Mononuclear cell (primary cell): ENCODE results near the gene AIRE. TPM values are rescaled to one million over a fixed set of nuclear protein-coding genes. Genes with fewer than 3 reads are reported as not detected.

Experiments used
- H3K27me3 ChIP-seq: 2 replicates; pipeline ENCODE4 v1.6.0; 2011; ENCODE audit warnings: low read length, control low read depth; ENCODE audit not compliant: insufficient read depth
- H3K4me1 ChIP-seq: 2 replicates; pipeline ENCODE4 v1.5.1; 2011; ENCODE audit warnings: mild to moderate bottlenecking, low read length, control low read depth; ENCODE audit not compliant: insufficient read depth
- H3K4me3 ChIP-seq: 2 replicates; pipeline ENCODE4 v1.5.1; 2011; ENCODE audit warnings: mild to moderate bottlenecking, low read length, moderate library complexity
- H3K9me3 ChIP-seq: 2 replicates; pipeline ENCODE4 v1.5.1; 2011; ENCODE audit warnings: low read depth, mild to moderate bottlenecking, control low read depth, low read length
- total RNA-seq: library from RNA; depleted of rRNA; stranded (reverse); fragments of >200 nt; gene quantifications from one replicate; pipeline ENCODE4 v1.2.3, GENCODE V29; 2012

AIRE gene
- total RNA-seq, 1 donor: 0.10 TPM

- Histone ChIP-seq H3K4me1 (no peaks in the 10 kb centered on the region), H3K27me3 (no peaks in the 10 kb centered on the region), H3K9me3 (no peaks in the 10 kb centered on the region), H3K4me3 (no peak overlapping the region)
Measured at GRCh38 chr21:44318489-44319285, 33.0 kb downstream of the AIRE start.

GRCh38 chr21:44319407-44320065 lies 33.9 kb downstream of the AIRE start:
- H3K9me3 ChIP-seq: no peaks in the 10 kb centered on the region
- H3K27me3 ChIP-seq: no peaks in the 10 kb centered on the region
- H3K4me1 ChIP-seq: no peaks in the 10 kb centered on the region
- no peak overlapping the region for H3K4me3 ChIP-seq

- H3K27me3 ChIP-seq: no peaks in the 10 kb centered on the region
- no peaks in the 10 kb centered on the region for H3K9me3 ChIP-seq
- H3K4me1 ChIP-seq: no peaks in the 10 kb centered on the region
- no peak overlapping the region for H3K4me3 ChIP-seq
Measured at GRCh38 chr21:44320847-44321246, 35.2 kb downstream of the AIRE start.

GRCh38 chr21:44321846-44322450 lies 36.3 kb downstream of the AIRE start:
- Histone ChIP-seq H3K27me3 (no peaks in the 10 kb centered on the region), H3K4me3 (no peak overlapping the region)

GRCh38 chr21:44322621-44323325 lies 37.1 kb downstream of the AIRE start:
- Histone ChIP-seq H3K4me3 (no peak overlapping the region), H3K27me3 (no peaks in the 10 kb centered on the region), H3K9me3 (no peaks in the 10 kb centered on the region), H3K4me1 (no peaks in the 10 kb centered on the region)

More at GRCh38 chr21:44321846-44322450, 36.3 kb downstream of the AIRE start:
- Histone ChIP-seq H3K4me1 (no peaks in the 10 kb centered on the region), H3K9me3 (no peaks in the 10 kb centered on the region)

- H3K4me1 ChIP-seq: no peaks in the 10 kb centered on the region
- H3K9me3 ChIP-seq: no peaks in the 10 kb centered on the region
- no peaks in the 10 kb centered on the region for H3K27me3 ChIP-seq
- H3K4me3 ChIP-seq: no peak overlapping the region
Measured at GRCh38 chr21:44323591-44323990, 37.9 kb downstream of the AIRE start.

- Histone ChIP-seq H3K27me3 (no peaks in the 10 kb centered on the region), H3K9me3 (no peaks in the 10 kb centered on the region), H3K4me1 (no peaks in the 10 kb centered on the region), H3K4me3 (no peak overlapping the region)
Measured at GRCh38 chr21:44324106-44324853, 38.6 kb downstream of the AIRE start.

- no peaks in the 10 kb centered on the region for H3K27me3 ChIP-seq
- H3K9me3 ChIP-seq: no peaks in the 10 kb centered on the region
- H3K4me3 ChIP-seq: no peak overlapping the region
- no peaks in the 10 kb centered on the region for H3K4me1 ChIP-seq
Measured at GRCh38 chr21:44324854-44325107, 39.1 kb downstream of the AIRE start.

- Histone ChIP-seq H3K4me3 (no peak overlapping the region), H3K4me1 (no peaks in the 10 kb centered on the region), H3K27me3 (no peaks in the 10 kb centered on the region), H3K9me3 (no peaks in the 10 kb centered on the region)
Measured at GRCh38 chr21:44325386-44326271, 40.0 kb downstream of the AIRE start.

GRCh38 chr21:44326272-44326647 lies 40.6 kb downstream of the AIRE start:
- no peaks in the 10 kb centered on the region for H3K4me1 ChIP-seq
- H3K27me3 ChIP-seq: no peaks in the 10 kb centered on the region
- no peak overlapping the region for H3K4me3 ChIP-seq
- H3K9me3 ChIP-seq: no peaks in the 10 kb centered on the region

GRCh38 chr21:44326716-44327602 lies 41.3 kb downstream of the AIRE start:
- H3K4me1 ChIP-seq: no peaks in the 10 kb centered on the region
- H3K9me3 ChIP-seq: no peaks in the 10 kb centered on the region
- no peak overlapping the region for H3K4me3 ChIP-seq
- no peaks in the 10 kb centered on the region for H3K27me3 ChIP-seq

- H3K27me3 ChIP-seq: no peaks in the 10 kb centered on the region
- no peaks in the 10 kb centered on the region for H3K9me3 ChIP-seq
- H3K4me1 ChIP-seq: no peaks in the 10 kb centered on the region
- no peak overlapping the region for H3K4me3 ChIP-seq
Measured at GRCh38 chr21:44327603-44327974, 41.9 kb downstream of the AIRE start.

GRCh38 chr21:44328242-44328895 lies 42.7 kb downstream of the AIRE start:
- Histone ChIP-seq H3K27me3 (no peaks in the 10 kb centered on the region), H3K9me3 (no peaks in the 10 kb centered on the region), H3K4me1 (no peaks in the 10 kb centered on the region), H3K4me3 (no peak overlapping the region)
